ENCODE results near the gene MYOF.
"Not testable (repeated sequence)": the region's sequence is repeated elsewhere in the genome, so short reads cannot be mapped to it uniquely, and the experiment has no call there.

MYOF gene

DNA sequence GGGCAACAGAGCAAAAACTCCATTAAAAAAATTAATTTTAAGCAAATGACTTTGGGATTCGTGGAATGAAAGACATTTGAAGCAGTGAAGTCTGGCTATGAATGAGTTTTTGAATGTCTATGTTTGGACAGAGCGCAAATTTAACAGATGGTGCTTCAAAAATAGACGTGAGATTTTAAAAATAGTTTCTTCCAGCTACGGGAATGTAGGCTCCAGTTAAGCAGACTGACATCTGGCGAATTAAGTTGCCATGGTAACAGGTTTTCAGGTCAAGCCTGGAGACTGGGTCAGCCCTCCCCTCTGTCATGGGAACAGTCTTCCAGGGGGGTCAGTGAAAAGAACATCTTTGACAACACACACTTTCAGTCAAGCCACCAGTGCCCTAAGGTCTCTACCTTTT, 62.0 kb downstream of the MYOF start:
- no peak for DNase-seq

DNA sequence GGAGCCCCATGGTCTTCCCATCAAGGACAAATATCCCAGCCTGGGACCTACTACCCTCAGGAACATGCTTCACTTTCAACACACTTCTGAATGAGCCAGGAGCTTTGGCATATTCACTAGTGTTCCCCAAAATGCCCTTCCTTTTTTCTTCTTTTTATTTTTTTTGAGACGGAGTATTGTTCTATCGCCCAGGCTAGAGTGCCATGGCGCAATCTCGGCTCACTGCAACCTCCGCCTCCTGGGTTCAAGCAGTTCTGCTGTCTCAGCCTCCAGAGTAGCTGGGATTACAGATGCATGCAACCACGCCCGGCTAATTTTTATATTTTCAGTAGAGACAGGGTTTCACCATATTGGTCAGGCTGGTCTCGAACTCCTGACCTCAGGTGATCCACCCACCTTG, 63.1 kb downstream of the MYOF start:
- not testable (repeated sequence) for DNase-seq

DNA sequence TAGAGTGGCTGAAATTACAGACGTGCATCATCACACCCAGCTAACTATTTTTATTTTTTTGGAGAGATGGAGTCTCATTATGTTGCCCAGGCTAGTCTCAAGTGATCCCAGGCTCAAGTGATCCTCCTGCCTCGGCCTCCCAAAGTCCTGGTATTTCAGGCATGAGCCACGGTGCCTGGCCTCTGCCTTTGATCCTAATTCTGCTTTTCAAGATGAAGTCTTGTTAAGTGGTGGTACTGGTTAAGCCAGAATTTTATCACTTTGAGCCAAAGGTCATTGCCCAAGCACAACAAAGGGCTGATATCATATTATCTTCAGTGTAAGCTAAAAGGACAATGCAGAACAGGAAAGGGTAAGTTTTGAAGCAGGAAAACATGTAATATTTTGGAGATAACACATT, 64.2 kb downstream of the MYOF start:
- DNase-seq = no peak

DNA sequence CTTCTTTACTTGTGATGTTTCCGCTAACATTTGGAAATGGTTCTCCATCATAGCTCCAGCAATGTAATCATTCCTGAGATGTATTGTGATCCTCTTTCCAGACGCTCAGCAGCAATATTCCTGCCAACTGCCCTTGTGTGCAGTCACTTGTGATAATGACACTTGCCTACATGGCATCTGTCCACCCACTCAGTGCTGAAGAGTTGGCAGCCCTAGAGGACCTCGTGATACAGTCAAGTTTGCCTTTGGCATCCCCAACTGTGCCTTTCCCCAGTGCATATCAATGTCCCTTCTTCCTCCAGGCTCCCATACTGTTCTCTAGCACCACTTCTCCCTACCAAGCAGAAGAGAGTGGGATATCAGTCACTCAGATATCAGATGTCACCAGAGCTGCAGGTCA, 64.9 kb downstream of the MYOF start:
- DNase-seq = no peak

DNA sequence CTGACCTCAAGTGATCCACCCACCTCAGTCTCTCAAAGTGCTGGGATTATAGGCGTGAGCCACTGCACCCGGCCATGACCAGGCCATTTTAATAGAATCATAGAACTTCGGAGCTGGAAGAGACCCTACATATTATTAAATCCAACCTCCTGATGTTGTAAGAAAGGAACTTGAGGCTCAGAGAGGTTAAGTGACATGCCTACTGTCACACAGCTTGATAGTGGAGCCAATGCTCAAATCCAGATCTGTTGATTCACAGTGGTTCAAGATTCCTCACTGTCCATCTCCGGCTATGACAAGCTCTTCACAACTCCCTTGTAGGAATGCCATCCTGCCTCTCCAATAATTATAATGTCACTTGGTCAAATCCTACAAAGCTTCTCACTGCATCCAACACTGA, 65.3 kb downstream of the MYOF start:
- DNase-seq = no peak

DNA sequence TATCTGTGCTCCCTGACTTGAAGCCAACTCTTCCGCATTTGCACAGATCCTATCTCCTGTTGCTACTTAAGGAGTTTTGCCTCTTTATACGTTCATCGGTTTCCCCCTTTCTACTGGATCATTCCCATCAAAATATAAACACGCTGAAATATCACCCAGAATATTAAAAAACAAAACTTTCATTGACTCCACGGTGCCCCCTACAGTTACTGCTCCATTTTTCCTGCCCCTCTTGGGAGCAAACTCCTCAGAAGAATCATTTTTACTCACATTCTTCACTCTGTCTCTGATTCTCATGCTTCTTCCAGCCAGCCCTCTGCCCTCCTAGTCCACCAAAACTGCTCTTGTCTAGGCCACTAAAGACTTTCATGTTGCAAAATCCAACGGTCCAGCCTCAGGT, 66.4 kb downstream of the MYOF start:
- no peak for DNase-seq

DNA sequence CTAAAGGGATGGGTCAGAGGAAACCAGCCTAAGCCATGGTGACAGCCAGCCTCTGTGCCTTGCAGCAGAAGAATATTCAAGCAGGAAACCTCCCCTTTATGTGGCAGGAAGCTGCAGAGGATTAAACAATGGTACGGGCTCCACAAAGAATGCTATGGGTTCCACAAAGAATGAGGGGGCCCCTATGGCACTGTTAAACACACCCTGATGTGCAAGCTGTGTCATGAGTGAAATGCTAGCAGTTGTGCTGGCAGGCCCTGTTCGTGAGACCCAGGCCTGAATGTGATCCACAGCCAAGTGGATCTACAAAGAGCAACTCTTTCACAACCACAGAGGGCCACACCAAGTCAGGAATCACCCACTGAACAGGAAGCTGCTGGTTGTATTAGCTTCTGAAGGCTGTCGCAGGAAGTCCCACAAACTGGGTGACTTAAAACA, 68.9 kb downstream of the MYOF start:
- no peak for DNase-seq

DNA sequence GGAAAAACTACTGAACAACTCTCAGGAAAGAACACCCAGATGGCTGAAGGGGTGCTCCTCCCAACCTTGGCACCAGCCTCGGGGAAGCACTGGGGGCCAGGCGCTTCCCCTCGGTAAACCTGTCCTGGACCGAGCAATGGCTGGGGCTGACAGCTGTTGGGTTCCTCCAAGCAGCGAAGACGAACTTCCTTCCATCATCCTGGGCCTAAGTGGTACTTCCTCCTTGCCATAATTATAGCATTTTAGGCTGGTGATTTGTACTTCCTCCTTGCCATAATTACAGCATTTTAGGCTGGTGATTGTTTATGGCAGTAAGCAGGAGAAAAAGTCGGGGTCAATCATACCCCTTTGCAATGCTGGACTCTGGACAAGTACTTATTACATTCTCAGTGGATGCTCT, 69.3 kb downstream of the MYOF start:
- DNase-seq = no peak

DNA sequence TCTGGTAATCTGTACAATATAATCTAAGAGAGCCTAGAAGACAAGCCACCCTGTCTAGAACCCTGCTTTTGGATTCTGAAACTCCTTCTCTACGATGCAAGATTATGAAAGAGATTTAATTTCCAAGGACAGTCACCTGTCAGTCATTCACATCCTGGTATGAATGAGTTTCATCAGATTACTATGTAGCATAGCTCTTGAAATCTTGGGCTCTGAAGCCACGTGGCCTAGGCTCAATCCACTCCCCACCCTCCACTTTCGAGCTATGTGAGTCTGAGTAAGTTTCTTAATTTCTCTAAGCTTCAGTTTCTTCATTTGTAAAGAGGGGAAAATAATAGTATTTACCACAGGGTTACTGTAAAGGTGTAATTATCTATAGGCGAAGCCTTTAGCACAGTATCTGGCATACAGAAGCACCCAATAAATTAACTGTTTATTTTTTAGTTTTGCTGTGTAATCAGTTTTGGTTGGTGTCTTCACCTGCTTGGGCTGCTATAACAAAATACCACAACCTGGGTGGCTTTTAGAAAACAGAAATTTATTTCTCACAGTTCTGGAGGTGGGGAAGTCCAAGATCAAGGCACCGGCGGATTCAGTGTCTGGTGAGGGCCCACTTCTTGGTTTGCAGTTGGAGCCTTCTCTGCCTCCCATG, 71.3 kb downstream of the MYOF start:
- DNase-seq = no peak

DNA sequence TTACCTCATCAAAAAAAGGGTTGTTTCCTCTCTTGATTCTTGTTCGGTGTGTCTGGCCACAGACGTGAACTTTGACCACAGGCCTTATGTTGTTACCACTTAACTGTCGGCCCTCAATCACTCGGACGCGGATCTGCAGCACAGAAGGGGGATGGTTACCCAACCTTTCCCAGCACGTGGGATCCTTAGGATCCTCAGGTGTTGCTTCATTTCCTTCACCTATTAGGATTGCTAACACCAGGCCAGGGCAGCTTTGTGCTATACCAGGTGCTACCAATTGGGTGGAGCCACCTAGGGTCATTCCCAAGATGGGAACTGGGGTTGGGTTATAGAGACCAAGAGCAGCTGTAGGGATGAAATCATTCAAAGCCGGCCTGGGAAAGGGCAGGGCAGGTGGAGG, 73.4 kb downstream of the MYOF start:
- DNase-seq = no peak

DNA sequence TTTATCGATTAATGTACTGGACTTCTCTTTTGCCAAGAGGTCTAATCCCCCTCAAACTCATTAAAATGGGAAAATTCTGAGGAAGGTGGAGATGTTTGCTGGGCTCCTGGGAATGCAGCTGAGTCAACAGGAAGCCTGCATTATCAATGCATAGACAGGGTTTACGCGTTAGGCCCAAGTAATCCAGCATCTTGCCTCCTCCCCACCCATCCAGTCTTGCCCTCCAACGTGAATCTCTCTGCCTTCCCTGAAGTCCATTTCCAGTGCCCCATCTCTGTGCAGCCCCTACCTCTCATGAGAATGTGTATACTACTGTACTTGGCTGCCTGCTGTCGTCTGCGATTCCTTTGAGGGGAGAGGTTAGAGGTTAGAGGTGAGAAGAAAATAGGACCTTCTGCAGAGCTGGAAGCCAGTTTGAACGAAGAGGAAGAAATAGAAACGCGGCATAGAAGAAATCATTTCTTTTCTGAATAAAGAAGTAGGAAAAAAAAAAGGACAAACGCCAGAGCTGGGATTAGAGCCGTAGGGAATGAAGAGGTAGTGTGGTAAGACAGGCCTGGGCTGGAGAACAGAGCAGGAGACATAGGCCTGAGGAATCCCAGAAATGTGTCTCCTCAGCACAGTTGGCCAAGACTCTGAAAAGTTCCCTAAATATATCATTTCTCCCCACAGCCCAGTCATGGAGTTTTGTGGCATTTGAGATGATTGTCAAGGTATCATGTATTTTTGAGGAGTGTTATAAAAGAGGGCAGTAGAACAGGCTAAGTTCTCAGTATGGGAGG, 75.6 kb downstream of the MYOF start:
- peak; percentile 71 for DNase-seq

DNA sequence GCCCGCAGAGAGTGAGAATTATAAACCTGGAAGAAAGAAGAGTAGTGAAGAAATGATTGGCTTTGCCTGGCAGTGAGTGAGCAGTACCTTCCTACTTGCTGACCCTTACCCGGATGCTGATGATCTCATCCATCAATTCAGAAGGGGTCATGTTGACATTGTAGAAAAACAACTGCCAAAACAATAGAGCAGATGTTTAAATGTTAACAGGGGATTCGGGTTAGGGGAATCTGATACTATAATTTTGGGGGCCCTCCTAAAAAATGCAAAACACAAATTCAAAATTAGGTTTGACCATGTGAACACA, 78.1 kb downstream of the MYOF start:
- no peak for DNase-seq

DNA sequence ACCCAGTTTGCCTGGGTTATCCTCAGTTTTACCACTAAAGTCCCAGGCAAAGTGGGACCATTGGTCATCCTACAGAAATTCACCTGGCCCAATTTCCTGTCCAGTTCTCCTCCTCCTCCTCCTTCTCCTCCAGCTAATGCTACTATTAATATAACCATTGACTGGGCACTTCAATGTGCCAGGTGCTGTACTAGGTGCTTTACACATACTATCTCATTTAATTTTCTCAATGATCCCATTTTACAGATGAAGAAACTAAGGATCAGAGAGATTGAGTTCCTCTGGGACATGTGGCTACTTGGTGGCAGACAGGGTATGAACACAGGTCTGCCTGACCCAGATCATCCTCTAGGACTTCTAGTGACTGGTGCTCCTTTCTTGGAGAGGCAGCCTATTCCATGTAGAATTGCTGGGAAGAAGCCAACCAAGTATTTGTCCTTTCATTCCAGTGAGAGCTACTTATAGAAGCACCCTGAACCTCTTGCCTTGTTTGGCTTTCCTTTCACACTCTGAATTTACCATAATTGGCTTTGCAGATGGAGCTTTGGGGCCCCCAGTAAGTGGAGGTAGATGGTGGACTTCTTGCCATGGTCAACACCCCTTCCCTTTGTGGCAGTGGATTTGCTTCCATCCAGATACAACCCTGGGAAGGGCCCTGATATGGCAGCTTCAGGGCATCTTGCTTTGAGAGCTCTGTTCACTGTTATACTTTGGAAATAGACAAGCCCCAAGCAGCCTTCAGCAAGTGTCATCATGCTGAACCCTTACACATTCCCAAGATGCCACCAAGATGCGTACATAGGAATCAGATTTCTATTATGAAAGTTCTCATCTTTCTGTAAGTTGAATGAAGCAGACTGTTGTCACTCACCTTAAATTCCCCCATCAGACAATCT, 78.7 kb downstream of the MYOF start:
- no peak for DNase-seq

DNA sequence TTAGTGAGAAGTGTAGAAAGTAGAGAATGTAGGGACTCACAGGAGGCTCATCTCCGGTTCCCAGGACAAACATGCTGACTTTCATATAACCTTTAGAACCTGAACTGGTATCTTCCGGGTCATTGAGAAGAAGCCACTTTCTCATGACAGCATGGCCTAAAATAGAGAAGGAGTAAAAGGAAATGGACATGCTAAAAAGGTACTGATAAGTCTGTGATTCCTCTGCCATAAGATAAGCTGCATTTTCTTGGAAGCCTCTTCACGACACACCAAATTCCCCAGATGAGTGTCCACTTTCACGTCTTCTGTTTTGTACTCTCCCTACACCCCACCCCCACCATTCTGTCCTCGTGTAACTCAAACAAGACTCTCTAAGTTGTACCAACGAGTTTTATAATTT, 79.9 kb downstream of the MYOF start:
- DNase-seq = no peak

DNA sequence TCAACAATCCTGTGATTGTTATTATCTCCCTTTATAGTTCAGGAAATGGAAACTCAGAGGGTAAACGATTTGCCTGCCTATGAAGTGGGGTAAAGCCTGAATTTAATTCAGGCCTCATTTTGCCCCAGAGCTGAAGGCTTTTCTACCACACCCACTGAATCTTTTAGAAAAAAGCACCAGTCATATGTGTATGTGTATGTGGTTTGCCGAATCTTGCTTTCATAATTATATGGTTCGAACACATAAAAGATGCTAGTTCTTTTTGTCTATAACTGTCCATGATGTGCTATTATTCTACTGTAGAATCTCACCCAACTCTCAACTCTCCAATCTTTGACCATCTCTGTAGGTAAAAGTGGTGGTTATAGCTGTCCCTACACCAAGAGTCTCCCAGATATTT, 83.6 kb downstream of the MYOF start:
- DNase-seq = no peak

DNA sequence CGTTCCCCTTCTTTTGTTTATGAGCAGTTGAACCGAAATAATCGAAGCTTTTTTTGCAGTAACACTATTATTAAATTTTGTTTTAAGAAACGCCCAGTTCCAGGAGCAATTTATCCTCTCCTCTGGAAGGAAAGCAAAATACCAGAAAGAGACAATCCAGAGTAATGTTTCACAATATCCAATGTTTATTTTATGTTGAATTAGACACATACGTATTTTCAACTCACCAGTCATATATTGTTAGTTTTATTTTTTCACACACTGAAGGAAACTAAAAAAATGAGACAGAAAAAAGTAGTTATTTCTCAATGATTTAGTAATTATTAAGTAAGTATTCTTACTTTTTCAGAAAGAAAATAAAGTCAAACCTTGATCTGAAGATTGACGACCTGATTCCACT, 85.1 kb downstream of the MYOF start:
- DNase-seq = no peak

DNA sequence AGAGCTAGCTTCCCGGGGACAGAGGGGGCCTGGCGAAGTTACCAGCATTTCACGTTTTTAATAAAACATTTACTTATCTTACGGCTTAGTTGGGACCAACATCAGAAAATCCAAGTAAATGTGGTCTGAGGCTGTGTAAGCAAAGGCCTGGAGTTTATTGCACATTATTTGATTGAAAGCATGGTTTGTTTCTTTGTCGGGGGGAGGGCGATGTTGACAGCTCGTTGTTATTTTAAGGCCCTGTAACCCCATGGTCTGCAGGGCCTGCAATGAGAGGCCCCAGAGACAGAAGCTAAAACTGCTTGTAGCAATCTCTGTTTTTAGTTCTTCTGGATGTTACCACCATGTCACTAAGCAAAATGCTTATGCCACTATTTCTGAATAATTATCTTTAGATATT, 88.9 kb downstream of the MYOF start:
- DNase-seq = no peak

DNA sequence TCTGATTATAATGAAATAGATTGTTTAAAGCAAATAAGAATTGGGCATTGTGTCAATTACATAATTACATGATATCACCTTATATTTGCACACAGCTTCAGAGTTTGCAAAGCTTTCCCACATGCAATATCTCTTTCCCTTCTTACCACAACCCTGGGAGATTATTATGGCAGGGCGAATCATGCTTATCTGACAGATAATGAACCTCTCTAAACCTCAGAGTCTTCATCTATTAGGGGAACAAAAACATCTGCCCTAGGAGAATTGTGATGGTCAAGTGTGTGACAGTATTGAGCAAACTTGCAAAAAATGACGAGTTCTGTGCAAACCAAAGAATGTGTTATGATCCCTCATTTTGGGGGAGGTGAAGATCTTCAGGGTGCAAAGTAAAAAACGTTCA, 90.0 kb downstream of the MYOF start:
- DNase-seq = peak; percentile 47

DNA sequence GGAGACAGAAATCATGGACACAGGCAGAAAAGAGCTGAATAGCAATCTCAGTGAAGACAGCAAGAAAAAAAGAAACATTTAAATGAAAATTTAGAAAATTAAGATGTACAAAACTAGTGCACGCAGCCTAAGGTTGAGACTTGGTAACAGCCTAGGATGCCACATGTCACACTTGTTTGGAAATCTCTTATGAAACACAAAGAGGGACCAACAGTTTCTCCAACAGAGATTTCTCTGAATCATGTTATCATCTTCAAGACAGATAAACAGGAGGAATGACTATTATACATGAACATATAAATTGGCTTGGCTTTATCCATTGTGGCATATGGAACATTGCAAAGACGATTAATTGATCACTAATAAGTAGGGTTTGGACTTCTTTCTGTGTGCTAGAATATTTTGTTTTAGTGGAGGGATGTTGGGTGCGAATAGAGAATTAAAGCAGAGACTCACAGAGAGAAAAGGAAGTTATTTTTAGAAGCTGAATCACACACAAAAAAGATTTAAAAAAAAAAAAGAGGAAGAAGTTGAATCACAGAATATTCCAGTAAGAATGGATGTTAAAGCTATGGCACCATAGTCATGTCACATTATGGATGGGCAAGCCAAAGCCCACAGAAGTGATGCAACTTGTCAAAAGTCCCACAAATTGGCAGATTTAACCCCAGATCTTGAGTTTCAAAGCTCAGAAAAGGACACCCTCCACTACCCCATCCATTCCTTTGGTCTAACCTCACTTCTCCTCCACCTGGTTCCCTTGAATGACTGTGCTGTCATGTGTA, 91.6 kb downstream of the MYOF start:
- DNase-seq = peak; percentile 57

DNA sequence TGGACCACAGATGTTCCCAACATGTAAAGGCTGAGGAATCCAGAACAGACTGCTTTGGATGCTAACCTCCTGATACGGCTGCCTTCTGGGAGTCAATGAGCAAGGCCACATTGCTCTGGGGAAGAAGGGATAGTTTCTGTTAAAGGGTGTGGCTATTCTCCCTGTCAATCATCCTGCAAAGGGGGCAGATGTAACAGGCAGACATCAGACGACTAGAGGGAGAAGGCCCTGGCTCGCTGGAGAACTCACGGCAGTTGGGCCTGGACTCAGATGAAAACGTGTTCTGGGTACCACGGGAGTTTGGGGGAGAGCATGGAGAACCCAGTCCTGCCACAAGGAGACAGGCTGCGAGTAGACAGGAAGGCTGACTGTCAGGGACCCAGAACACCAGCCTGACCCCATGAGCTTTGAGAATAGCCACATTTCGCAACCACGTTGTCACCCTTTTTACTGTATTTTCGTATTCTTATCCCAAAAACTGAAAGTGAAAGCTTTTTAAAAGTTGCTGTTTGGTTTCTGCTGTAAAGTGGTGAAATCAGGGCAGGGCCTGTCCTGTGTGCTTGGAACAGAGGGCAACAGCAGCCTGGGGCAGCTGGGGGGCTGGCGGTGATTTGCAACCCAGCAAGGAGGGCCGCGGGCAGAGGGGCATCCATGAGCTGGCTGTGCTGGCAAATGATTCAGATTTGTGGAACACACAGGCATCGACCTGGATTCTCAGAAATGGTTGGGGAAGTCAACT, 95.3 kb downstream of the MYOF start:
- no peak for DNase-seq

DNA sequence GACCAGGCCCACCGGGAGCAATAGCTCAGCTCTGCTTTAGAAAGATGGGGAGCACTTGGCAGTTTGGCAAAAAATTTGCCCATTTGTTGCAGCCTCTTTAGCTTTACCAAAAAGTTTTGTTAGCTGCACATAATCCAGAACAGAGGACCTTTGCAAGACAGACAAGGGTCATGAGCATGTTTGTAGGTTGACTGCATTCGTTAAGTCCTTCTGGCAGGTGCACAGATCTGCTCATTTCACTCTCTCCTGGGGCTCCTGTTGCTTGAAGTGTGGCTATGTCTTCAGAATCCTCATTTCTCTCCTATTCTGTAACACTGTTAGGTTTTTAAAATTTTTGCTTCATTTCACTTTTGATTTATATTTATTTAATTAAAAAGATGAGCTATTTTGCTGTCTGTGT, 96.8 kb downstream of the MYOF start:
- DNase-seq = no peak

DNA sequence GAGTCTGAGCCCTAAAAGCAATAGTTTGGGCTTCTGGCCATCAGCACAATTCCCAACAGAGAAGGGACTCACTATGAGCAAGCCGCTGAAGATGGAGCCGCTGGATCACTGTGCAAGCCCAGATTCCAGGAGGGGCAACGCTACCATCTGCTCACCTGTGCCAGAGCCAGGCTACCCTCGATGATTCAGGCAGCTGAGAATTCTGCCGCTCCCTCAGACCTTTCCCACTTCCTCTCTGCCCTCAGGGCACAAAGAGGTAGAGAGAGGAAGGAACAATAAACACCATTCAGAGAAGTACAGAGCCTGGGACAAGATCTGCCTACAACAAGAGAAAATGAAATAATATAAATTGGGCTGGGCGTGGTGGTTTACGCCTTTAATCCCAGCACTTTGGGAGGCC, 98.1 kb downstream of the MYOF start:
- no peak for DNase-seq

All from fibroblast of skin of right biceps (primary cell).